Endothelial cell of umbilical vein (primary cell): ENCODE data around the gene PPME1.

Source experiments
- CTCF ChIP-seq, 2 donors: IDR thresholded peaks; 1 replicate in 1 of 2; 2 replicates in 1 of 2; pipeline ENCODE4 v1.5.1; 2011; ENCODE audit warnings: low read length in 2 of 2, mild to moderate bottlenecking in 2 of 2, moderate library complexity in 2 of 2, control low read depth in 1 of 2, inconsistent platforms in 1 of 2, low read depth in 1 of 2; ENCODE audit not compliant: insufficient read depth in 1 of 2; ENCODE audit errors: extremely low read depth in 1 of 2
- EZH2 ChIP-seq: IDR thresholded peaks from 2 replicates; pipeline ENCODE4 v1.6.1; 2012; ENCODE audit warnings: borderline replicate concordance, low read depth, mild to moderate bottlenecking, moderate library complexity, low read length, inconsistent platforms; ENCODE audit not compliant: severe bottlenecking
- FOS ChIP-seq: IDR thresholded peaks from 2 replicates; pipeline ENCODE4 v1.6.1; 2011; ENCODE audit warnings: mild to moderate bottlenecking, low read length, moderate library complexity, borderline replicate concordance; ENCODE audit not compliant: insufficient read depth
- GATA2 ChIP-seq: IDR thresholded peaks from 2 replicates; pipeline ENCODE4 v1.7.0; 2011; ENCODE audit warnings: low read depth, mild to moderate bottlenecking, moderate library complexity, mixed read lengths, low read length; ENCODE audit not compliant: insufficient read length, insufficient read depth
- JUN ChIP-seq: IDR thresholded peaks from 2 replicates; pipeline ENCODE4 v1.6.1; 2011; ENCODE audit warnings: borderline replicate concordance, low read depth; ENCODE audit not compliant: insufficient read length, insufficient read depth
- MAX ChIP-seq: IDR thresholded peaks from 2 replicates; pipeline ENCODE4 v1.6.1; 2011; ENCODE audit not compliant: insufficient read depth, insufficient read length
- MYC ChIP-seq: IDR thresholded peaks from one replicate; pipeline ENCODE4 v1.6.1; 2011; ENCODE audit warnings: mild to moderate bottlenecking, low read depth, low read length
- POLR2A ChIP-seq: IDR thresholded peaks from 2 replicates; pipeline ENCODE4 v1.6.1; 2012; ENCODE audit warnings: low read depth, mild to moderate bottlenecking, control low read depth, low read length
- POLR2AphosphoS5 ChIP-seq: IDR thresholded peaks from 2 replicates; pipeline ENCODE4 v1.6.1; 2012; ENCODE audit warnings: low read depth, mild to moderate bottlenecking, control low read depth, low read length, moderate library complexity; ENCODE audit not compliant: insufficient read depth

GRCh38 chr11:74268456-74268855 lies 97.4 kb downstream of the PPME1 start:
- TF ChIP-seq POLR2A = no peak
- TF ChIP-seq CTCF (IDR thresholded peaks at IDR 0.05; ENCODE audit: extremely low read depth in 1 of 2, insufficient read depth in 1 of 2, low read depth in 1 of 2, low read length in 2 of 2) = no peak
- no peak for TF ChIP-seq EZH2
- TF ChIP-seq POLR2AphosphoS5 = no peak
- no peak for TF ChIP-seq MAX
- TF ChIP-seq MYC = no peak
- no peak for TF ChIP-seq GATA2
- TF ChIP-seq JUN = no peak
- no peak for TF ChIP-seq FOS
